Brain pericyte (primary cell): Measurements from ENCODE around the gene LDHA.
A peak's percentile ranks its signal among the peaks of the same experiment; 100 is the strongest.

Experiments used
- DNase-seq: peaks from one replicate; pipeline ENCODE4 v3.0.0-alpha.2; 2012; ENCODE audit warnings: low read depth, low spot score

The LDHA gene

GRCh38 chr11:18394275-18394927, at the start of gene LDHA:
Gene LDHA, plus strand, starts transcription at chr11:18394563. Its CDS starts 2,280 bp downstream, at chr11:18396843.
- peak; percentile 86 for DNase-seq

GRCh38 chr11:18347471-18348125, 46.8 kb upstream of the LDHA start:
- DNase-seq: no peak

- no peak for DNase-seq
These were observed 41.8 kb upstream of the LDHA start for GRCh38 chr11:18352581-18352980.

- no peak for DNase-seq
These were observed 35.7 kb upstream of the LDHA start for GRCh38 chr11:18358646-18359045.

GRCh38 chr11:18361154-18361553, 33.2 kb upstream of the LDHA start:
- DNase-seq: no peak

- no peak for DNase-seq
These were observed 29.8 kb upstream of the LDHA start for GRCh38 chr11:18364495-18365073.

- no peak for DNase-seq
These were observed 28.6 kb upstream of the LDHA start for GRCh38 chr11:18365741-18366140.

GRCh38 chr11:18366286-18366685, 28.1 kb upstream of the LDHA start:
- no peak for DNase-seq

GRCh38 chr11:18367431-18367830, 26.9 kb upstream of the LDHA start:
- no peak for DNase-seq

GRCh38 chr11:18368221-18368620, 26.1 kb upstream of the LDHA start:
- DNase-seq: no peak

- DNase-seq: no peak
These were observed 25.0 kb upstream of the LDHA start for GRCh38 chr11:18369398-18369797.

GRCh38 chr11:18371279-18371678, 23.1 kb upstream of the LDHA start:
- no peak for DNase-seq

- no peak for DNase-seq
These were observed 22.2 kb upstream of the LDHA start for GRCh38 chr11:18372201-18372600.

GRCh38 chr11:18374956-18375355, 19.4 kb upstream of the LDHA start:
- DNase-seq: no peak

- DNase-seq: no peak
These were observed 18.4 kb upstream of the LDHA start for GRCh38 chr11:18375941-18376340.

GRCh38 chr11:18379201-18379600, 15.2 kb upstream of the LDHA start:
- no peak for DNase-seq

GRCh38 chr11:18383388-18384156, 10.8 kb upstream of the LDHA start:
- peak; percentile 89 for DNase-seq

GRCh38 chr11:18384157-18384641, 10.2 kb upstream of the LDHA start:
- peak; percentile 16 for DNase-seq

- DNase-seq: no peak
These were observed 4.3 kb upstream of the LDHA start for GRCh38 chr11:18390088-18390487.

GRCh38 chr11:18392434-18393321, 1.7 kb upstream of the LDHA start:
- DNase-seq: no peak
